GM18909 (cell line): ENCODE results near the gene UNCX.

Experiments
- ATAC-seq: cut with Tn5 transposase; IDR thresholded peaks from one replicate; pipeline ENCODE4 v1.9.1; 2021; ENCODE audit warnings: mild to moderate bottlenecking; ENCODE audit not compliant: unreplicated experiment, poor library complexity

The UNCX gene

DNA sequence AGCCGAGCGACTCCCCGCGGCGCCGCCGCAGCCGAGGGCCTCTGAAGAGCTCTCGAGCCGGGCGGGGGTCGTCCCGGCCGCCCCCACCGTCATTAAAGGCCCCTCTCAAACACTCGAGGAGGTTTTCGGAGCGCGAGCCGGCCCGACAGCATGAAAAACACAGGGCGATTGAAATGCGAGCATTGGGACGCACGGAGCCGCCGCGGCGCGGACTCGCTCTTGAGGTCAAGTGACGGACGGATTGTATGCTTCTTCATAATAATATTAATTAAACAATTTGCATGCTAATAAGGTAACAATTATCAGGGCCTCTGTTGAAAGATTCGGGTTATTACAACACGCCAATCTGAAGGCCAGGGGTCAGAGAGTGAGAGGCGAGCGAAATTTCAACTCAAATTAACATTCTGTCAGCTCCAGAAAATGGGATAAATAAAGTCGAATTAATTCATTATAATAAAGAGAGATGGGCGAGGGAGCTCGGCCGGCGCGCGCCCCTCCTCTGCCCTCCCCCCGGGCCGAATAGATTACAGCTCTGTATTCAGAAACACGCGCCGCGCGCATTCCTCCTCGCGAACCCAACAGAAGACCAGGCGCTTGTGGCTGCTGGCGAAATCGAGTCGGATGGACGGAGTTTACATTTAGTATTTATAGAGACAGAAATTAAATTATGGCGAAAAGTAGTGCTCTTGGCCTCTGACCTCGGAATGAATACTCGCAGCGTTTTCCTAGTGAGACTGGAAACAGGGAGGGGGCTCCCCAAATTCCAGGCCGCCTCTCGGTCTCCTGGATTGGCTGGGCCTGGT, 2.1 kb upstream of the UNCX start:
- ATAC-seq = no peak

DNA sequence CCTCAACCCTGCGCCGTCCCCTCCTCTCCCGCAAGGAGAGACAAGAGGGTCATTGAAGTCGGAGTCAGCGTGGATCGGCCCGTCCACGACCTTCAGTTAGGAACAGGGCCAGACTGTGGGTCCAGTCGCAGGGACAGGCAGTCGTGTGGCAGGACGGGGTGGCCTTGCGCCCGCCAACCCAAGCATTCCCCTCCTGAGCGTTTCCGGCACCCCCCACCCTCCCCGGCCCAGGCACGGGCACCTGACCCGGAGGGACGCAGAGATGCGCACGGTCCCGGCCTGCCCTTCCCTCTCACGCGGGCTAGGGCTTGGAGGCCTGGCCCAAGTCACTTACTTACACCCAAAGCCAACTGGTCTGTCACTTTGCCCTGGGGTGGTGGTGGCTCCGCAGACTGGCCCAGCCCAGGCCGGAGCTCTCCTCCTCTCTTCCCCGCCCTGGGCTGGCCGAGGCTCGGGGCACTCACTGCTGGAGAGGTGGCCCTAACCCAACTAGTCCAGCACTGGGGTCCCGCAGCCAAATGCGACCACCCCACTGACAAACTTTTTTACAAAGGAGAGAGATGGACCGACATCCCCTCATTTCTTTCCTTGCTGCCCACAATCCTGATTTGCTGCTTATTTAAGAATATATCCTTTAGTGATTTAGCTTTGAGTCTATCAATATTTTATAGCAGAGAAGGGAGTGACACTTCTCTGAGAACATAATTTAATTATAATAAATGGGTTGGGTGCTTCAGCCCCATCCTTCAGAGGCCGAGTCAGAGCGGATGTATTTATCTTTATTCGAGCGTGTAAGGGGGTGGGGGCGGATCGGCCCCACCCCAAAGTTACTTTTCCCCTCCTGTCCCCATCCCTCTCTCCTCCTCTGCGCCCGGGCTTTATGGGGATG, 1.2 kb upstream of the UNCX start:
- no peak for ATAC-seq

DNA sequence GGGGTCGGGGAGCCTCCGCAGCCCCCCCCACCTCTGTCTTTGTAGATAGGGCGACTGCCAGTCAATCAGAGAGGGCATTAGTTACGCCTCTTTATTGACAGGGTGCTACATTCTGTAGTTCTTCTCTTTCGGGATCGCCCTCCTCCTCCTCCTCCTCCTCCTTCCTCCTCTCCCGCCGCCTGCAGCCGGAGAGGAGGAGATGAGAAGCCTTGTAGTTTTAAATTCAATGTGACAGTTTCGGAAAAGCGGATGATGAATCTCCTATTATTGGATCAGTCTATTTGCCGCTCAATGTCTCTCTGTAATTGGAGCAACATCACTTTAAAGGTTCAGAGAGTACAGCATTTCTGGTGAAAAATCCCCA, 587 bp upstream of the UNCX start:
- no peak for ATAC-seq

DNA sequence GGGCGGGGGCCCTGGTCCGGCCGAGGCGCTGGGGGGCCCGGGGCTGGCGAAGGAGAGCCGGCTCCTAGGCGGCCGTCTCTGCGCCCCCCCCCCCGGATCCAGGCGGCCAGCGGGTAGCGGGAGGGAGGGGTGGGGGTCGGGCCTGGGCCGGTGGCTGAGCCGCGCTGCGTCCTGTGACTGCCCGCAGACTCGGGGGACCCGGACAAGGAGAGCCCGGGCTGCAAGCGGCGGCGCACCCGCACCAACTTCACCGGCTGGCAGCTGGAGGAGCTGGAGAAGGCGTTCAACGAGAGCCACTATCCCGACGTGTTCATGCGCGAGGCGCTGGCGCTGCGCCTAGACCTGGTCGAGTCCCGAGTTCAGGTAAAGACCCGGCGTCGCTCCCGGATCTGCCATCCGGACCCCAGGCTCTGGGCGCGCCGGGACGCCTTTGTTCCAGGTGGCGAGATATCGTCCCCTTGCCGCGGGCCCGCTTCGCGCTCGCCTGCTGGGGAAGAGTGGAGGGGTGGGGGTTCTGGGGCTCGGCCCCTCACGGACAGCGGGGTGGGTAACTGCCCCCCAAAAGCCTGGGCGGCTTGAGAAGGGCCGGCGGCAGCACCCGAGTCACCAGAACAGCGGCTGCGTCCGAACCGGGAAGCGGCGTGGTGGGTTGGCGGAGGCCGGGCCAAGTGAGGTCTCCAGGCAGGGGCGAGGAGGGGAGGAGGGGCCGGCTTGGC, 819 bp downstream of the UNCX start:
- no peak for ATAC-seq

DNA sequence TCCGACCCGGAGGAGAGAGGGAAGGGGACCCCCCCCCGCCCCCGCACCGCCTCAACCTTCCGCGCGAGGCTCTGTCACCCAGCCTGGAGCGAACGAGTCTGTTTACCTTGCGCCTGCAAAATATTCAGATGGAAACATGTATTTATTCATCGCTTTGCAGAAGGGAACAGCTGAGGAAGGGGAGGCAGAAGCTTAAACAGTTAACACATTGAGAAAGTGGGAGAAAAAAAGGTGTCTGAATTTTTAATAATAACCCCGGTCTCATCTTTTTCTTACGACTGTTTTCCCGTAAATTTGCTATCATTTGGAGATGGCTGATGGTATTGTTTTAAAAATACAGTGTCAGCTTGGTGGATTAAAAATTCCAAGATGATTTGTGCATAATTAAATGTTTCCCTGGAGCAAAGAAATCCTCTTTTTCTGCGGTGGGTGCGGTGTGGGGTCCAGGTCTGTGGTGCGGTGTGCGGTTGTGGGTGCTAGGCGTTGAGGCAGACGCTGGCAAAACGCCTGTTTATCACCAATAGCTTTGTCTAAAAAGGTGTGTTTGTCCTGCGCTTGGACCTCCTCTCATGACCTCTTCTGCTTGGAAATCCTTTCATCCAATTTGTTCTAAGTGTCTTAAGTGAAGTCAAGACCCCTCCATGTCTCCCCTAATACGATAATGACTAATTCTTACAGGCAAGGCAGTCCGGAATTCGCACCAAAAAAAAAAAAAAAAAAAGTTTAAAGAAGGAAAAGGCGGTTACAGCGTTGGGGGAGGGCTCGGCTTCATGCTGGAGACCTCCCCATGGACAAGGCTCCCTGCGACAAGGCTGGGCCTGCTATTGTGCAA, 1.6 kb downstream of the UNCX start:
- no peak for ATAC-seq

DNA sequence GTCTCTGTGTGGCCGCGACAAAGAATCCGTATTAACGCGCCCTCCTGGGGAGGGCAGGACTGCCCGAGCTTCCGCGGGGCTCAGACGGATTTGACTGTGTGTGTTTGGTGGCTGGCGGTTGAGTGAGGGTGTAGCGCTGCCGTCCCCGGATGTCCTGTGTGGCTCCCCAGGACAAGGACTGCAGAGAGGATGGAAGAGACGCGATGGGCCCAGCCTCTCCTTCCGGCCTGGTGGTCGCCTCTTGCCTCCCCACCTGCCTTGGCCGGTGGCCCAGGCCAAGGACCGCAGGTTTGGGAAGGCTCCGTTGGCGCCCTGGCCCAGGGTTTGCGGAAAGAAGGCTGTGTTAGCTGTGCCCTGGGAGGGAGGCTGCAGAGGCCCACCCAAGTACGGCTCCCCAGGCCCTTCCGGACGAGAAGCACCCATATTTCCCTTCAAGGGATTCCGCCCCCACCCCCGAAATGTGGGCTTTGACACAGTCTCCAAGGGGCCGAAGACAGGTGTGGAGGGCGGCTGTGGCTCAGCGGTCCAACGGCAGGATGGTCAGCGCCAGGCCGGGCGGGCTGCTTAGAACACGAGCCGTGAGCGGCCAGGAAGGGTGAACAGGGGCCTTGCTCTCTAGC, 2.3 kb downstream of the UNCX start:
- ATAC-seq = no peak

DNA sequence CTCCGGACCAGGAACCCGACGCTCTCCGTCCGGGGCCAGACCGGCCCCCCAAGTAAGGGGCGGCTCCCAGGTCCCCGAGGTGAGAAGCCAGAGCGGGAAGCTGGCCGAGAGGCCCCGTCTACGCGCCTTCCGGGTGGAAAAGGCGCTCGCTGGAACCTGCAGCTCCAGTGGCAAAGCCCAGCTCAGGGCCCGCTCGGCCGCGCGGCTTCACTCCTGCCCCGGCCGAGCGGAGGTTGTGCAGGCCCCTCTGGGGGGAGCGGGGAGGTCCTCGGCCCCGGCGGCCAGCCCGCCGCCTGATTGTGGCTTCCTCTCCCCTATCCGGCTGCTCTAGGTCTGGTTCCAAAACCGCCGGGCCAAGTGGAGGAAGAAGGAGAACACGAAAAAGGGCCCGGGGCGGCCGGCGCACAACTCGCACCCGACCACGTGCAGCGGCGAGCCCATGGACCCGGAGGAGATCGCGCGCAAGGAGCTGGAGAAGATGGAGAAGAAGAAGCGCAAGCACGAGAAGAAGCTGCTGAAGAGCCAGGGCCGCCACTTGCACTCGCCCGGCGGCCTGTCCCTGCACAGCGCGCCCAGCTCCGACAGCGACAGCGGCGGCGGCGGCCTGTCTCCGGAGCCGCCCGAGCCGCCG, 2.9 kb downstream of the UNCX start:
- ATAC-seq = no peak

DNA sequence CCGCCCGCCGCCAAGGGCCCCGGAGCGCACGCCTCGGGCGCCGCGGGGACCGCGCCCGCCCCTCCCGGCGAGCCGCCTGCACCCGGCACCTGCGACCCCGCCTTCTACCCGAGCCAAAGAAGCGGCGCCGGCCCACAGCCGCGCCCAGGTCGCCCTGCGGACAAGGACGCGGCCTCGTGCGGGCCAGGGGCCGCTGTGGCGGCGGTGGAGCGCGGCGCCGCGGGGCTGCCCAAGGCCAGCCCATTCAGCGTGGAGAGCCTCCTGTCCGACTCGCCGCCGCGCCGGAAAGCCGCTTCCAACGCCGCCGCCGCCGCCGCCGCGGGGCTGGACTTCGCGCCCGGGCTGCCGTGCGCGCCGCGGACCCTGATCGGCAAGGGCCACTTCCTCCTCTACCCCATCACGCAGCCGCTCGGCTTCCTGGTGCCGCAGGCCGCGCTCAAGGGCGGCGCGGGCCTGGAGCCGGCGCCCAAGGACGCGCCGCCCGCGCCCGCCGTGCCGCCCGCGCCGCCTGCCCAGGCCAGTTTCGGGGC, 3.5 kb downstream of the UNCX start:
- ATAC-seq = no peak

DNA sequence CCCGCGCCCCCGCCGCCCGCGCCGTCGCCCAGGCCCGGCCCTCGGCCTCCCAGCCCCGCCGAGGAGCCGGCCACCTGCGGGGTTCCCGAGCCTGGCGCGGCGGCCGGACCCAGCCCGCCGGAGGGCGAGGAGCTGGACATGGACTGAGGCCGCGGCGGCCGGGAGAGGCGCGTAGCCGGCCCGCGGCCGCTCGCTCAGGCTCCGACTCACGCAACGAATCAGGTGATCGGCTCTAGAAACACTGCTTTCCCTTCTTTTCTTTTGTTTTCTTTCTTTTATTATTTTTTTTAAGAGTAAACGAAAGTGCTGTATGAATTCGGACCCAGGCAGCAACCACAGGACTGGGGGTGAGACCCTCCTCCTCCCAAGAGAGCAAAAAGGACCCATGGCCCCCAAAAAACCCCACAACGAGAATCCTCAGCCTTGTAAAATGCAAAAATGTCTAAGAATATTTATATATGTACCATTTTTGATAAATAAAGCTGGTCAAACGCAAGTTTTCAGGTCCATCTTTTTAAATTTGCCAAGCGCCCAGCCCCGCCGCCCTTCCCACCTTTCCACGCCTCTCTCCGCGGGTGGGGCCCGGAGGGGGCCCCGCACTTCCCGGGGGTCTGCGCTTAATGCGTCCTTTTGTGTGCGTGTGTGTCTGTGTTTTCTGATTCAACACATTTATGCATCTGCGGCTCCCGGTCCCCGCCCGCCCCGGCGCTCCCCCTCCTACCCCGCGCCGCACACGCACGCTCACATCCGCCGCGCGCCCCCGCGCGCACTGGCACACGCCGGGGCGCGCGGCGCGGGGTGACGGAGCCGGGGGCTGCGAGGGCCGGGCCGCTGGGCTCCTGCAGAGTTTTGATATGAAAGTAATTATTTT, 4.4 kb downstream of the UNCX start:
- ATAC-seq = no peak

DNA sequence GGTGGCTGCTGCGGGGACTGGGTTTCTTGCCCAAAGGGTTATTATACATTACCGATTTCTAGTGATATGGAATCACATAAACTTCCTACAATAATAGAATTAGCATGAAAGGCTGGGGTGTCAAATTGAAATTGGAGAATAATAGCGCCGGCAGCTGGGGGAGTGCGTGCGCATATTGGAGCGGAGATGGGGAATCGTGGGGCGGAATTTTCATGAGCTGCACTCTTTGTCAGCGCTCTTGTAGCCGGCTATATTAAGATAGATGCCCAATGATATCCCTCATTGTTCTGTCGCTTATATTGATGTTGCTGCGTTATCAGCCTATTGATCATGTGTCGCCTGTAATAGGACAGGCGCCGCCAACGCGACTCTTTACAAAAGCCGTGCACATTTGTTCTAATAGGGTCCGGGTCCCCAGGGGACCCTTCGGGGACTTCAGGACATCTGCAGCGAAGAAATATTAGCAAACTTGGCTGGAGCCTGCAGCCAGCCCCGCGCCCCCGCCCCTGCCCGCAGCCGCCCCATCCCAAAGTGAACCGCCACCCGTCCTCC, 5.1 kb downstream of the UNCX start:
- no peak for ATAC-seq

DNA sequence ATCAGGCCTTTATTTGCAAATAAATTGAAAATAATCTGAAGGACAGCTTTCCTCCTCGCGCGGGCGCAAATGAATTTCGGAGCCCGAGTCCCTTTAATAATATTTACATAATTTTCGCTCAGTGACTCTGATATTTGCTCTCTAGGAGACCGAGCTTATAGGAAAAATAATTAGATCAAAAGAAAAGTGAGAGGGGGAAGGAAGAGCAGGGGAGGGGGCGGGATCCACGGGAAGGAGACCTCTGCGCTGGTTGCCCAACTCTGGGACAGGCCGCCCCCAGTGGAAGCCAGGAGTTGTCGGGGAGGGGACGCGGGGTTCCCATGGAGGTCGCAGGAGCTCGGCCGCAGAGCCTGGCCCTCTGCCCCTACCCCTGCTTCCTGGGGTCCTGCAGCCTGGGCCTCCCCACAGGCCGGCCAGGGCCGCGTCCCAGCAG, 5.8 kb downstream of the UNCX start:
- ATAC-seq = no peak

DNA sequence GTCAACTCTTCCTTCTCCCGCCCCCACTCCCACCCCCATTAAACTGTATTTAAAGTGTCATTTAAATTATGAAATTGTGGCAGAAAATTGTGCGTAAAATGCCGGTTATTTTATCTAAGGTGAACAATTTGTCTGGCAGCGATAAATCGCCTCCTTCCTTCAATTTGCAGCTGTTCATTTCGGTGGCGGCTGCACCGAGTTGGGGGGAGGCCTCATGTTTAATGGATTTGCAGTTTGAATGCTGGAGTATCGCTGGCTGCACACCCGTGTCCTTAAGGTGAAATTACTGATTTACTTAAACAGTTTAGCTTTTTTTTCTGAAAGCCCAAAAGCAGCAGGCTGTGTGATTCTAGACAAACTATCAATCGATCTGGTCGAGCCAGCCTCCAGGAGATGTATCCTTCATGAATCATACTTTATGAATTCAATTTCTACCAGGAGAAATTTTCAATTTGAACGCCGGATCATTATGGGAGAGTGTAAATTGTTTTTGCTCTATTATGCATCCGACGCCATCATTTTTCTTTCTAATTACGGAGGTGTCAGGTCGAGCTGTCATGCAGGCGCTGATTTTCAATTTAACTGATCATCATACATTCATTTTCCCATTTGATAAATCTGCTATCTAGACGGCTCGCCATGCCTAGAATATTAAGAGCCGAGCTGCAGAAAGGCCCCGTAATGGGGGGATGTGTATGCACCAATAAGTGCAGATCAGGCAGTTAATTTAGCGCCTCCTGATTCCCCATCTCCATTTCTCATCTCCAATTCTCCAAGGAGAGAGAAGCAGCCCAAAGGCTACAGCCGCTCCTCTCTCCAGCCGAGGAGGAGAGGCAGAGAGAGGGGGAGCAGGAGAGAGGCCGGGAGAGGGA, 6.5 kb downstream of the UNCX start:
- no peak for ATAC-seq

DNA sequence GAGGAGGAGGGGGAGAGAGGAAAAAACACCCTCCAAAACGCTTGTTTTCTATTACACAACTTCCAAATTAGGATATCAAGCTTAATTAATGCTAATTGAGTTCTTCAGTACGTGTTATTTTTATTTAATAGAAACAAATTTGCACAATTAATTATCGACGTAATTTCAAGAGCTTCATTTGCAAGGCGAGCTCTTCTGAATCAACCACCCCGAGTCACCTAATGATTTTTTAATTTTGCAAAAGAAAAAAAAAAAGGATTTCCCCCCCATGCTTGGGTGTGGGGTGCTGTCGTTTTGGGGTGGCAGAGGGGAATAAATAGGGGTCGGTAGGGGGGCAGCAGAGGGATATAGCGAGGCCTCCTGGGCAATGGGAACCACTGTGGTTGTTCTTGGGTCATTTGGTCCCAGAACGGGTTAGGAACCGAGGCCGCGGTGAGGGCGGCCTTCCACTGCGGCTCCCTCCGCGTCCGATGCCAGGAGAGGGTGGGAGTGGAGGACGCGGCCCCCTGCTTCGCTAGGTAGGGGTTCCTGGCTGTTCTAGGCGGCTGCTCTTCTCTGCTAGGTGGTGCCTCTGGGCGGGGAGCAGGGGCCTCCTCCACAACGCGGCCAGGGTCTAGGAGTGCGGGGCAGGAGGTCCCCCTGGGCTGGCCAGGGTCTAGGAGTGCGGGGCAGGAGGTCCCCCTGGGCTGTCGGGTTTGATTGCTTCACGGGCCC, 7.3 kb downstream of the UNCX start:
- no peak for ATAC-seq

DNA sequence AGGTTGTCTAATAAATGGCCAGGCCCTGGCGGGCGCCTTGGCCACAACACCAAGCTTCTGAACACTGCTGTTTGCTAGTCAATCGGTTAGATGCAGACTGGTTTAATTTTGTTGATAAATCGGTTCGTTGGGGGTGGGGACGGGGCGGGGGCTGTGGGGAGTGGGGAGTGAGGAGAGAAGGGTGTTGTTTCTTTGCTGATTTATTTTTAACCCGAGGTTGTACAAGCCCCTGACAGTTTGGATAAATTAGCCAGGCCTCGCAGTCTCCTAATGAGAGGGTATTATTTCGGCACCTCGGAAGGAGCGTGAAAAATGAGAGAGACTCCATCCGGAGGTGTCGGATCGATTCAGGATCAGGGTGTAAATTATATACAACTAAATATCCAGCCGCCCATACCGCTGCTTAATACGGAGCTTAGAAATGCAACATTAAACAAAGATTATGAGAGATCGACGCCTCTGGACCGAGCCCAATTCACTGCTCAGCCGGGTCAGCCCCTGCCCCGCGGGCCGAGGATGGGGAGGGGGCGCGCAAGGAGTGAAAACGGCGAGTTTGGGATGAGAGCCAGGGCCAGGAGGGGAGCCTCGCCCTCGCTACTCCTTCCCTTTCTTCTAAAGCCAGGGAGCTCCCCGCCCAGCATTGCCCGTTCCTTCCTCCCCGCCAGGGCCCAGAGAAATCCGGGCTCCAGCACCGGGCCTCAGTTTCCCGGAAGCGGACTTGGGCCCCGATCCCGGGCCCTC, 8.0 kb downstream of the UNCX start:
- no peak for ATAC-seq

DNA sequence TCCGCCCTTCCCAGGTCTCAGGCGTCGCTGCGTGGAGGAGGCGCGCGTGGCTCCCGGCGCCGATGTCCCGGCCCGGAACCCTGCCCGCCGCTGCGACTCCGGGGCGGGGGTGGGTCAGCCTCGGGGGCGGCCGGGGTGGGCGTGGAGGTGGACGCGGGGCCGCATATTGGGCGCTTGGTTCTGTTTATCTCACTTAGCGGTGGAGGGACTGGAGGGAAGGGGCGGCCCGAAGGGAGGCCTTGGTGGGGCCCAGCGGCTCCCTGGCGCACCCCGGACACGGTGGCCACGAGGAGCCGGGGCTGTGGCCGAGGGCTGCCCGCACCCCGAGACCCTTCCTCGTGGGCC, 8.6 kb downstream of the UNCX start:
- ATAC-seq = no peak
